HCT116 (cell line): ENCODE data around the gene AOPEP. TPM values are rescaled to one million over a fixed set of nuclear protein-coding genes. Genes with fewer than 3 reads are reported as not detected.

Experiments used
- ATAC-seq: fragments of 200-7000 bp; cut with Tn5 transposase; 2 replicates; pipeline ENCODE4 v1.9.1; 2020; ENCODE audit warnings: mild to moderate bottlenecking, moderate library complexity
- BruUV-seq: library from RNA; stranded (reverse); fragments of 400-500 nt; replicated peaks from 2 replicates; lab custom pipeline; 2021; lab: Mats Ljungman, UMichigan
- CTCF ChIA-PET: fragments of 300-600 bp; sonication (Branson Sonifier 250); formaldehyde crosslinking; loops from one replicate; lab custom pipeline; 2021; ENCODE audit warnings: antibody characterized with exemption; lab: Charles Lee
- POLR2A ChIA-PET: fragments of 300-600, 350-600 bp; sonication (Branson Sonifier 250); formaldehyde crosslinking; loops from one replicate; lab custom pipeline; 2021; ENCODE audit warnings: antibody characterized with exemption; lab: Charles Lee
- RAD21 ChIA-PET, 2 experiments: fragments of 300-600 bp; sonication (Branson Sonifier 250); formaldehyde crosslinking; loops; one replicate each; lab custom pipeline; 2023; ENCODE audit warnings: low total read pairs in 2 of 2; ENCODE audit not compliant: uncharacterized antibody in 2 of 2, unreplicated experiment in 2 of 2, low non-redundant PET in 1 of 2; lab: Charles Lee
- DNase-seq: peaks from one replicate; pipeline ENCODE4 v3.0.0-alpha.2; 2010; ENCODE audit warnings: low read depth, low spot score
- H2AFZ ChIP-seq: fragments of 200-600 bp; shearing (Covaris generic), sonication (generic); 2 replicates; pipeline ENCODE4 v1.6.1; 2017; ENCODE audit warnings: low read depth, mixed run types, mixed read lengths, antibody characterized with exemption, low read length; ENCODE audit not compliant: poor library complexity, severe bottlenecking
- H3K27ac ChIP-seq: 2 replicates; pipeline ENCODE4 v1.5.1; 2012; ENCODE audit warnings: low read depth, low read length
- H3K27me3 ChIP-seq: fragments of 200-600 bp; sonication (generic); 2 replicates; pipeline ENCODE4 v1.6.1; 2016; ENCODE audit warnings: mixed run types, low read length, mixed read lengths; ENCODE audit not compliant: insufficient read depth
- H3K36me3 ChIP-seq, 2 experiments: fragments of 200-500 bp in 1 of 2; fragments of 200-600 bp in 1 of 2; sonication (Bioruptor generic) in 1 of 2; sonication (generic) in 1 of 2; 2 replicates each; pipeline versions ENCODE4 v1.5.1 to v1.6.1; 2014 to 2016; ENCODE audit warnings: low read length in 2 of 2, inconsistent platforms in 1 of 2, mixed read lengths in 1 of 2, mixed run types in 1 of 2; ENCODE audit not compliant: insufficient read depth in 2 of 2, control insufficient read depth in 1 of 2
- H3K4me1 ChIP-seq, 2 experiments: fragments of 200-600 bp in 1 of 2; sonication (generic) in 1 of 2; 2 replicates each; pipeline versions ENCODE4 v1.5.1 to v1.6.1; 2012 to 2017; ENCODE audit warnings: low read length in 2 of 2, inconsistent platforms in 1 of 2, mild to moderate bottlenecking in 1 of 2, mixed read lengths in 1 of 2, mixed run types in 1 of 2, moderate library complexity in 1 of 2; ENCODE audit not compliant: insufficient read depth in 2 of 2, control insufficient read depth in 1 of 2
- H3K4me2 ChIP-seq: fragments of 200-600 bp; sonication (generic); 2 replicates; pipeline ENCODE4 v1.6.1; 2017; ENCODE audit warnings: mixed run types, low read length, mixed read lengths
- H3K4me3 ChIP-seq, 2 experiments: fragments of 200-600 bp in 1 of 2; sonication (generic) in 1 of 2; replicated peaks in 1 of 2; 2 replicates each; pipeline ENCODE4 v1.5.1; 2011 to 2016; ENCODE audit warnings: low read length in 2 of 2, control low read depth in 1 of 2, low read depth in 1 of 2, mild to moderate bottlenecking in 1 of 2, mixed read lengths in 1 of 2, mixed run types in 1 of 2
- H3K79me2 ChIP-seq: fragments of 200-600 bp; sonication (generic); 2 replicates; pipeline ENCODE4 v1.6.1; 2017; ENCODE audit warnings: mild to moderate bottlenecking, mixed run types, low read length, moderate library complexity, mixed read lengths; ENCODE audit not compliant: insufficient read depth
- H3K9ac ChIP-seq: fragments of 200-600 bp; sonication (generic); 2 replicates; pipeline ENCODE4 v1.6.1; 2016; ENCODE audit warnings: low read length, mixed read lengths
- H3K9me2 ChIP-seq: fragments of 200-600 bp; sonication (generic), shearing (Covaris generic); 2 replicates; pipeline ENCODE4 v1.6.1; 2017; ENCODE audit warnings: mixed run types, mild to moderate bottlenecking, moderate library complexity; ENCODE audit not compliant: insufficient read depth
- H3K9me3 ChIP-seq, 2 experiments: fragments of 200-500 bp in 1 of 2; fragments of 200-600 bp in 1 of 2; sonication (Bioruptor generic) in 1 of 2; sonication (generic) in 1 of 2; 2 replicates each; pipeline ENCODE4 v1.6.1; 2014 to 2017; ENCODE audit warnings: low read length in 2 of 2, mixed read lengths in 2 of 2, inconsistent platforms in 1 of 2, low read depth in 1 of 2, mild to moderate bottlenecking in 1 of 2, mixed run types in 1 of 2, moderate library complexity in 1 of 2; ENCODE audit not compliant: control insufficient read depth in 1 of 2, insufficient read depth in 1 of 2
- H4K20me1 ChIP-seq: fragments of 200-600 bp; sonication (generic), shearing (Covaris generic); 2 replicates; pipeline ENCODE4 v1.6.1; 2017; ENCODE audit warnings: mixed run types, mild to moderate bottlenecking, moderate library complexity; ENCODE audit not compliant: insufficient read depth
- CBX3 ChIP-seq: IDR thresholded peaks from 2 replicates; pipeline ENCODE4 v1.6.1; 2012; ENCODE audit warnings: low read depth
- EGR1 ChIP-seq: IDR thresholded peaks from 2 replicates; pipeline ENCODE4 v1.6.1; 2012; ENCODE audit warnings: low read depth
- EZH2 ChIP-seq: fragments of 200-600 bp; sonication (generic); IDR thresholded peaks from 2 replicates; pipeline ENCODE4 v1.6.1; 2017; ENCODE audit warnings: antibody characterized with exemption, mixed run types
- EZH2phosphoT487 ChIP-seq: fragments of 200-600 bp; IDR thresholded peaks from 2 replicates; pipeline ENCODE4 v1.6.1; 2018; ENCODE audit warnings: antibody characterized with exemption, borderline replicate concordance
- JUND ChIP-seq: IDR thresholded peaks from 2 replicates; pipeline ENCODE4 v1.6.1; 2012
- SIN3A ChIP-seq: IDR thresholded peaks from 2 replicates; pipeline ENCODE4 v1.6.1; 2012; ENCODE audit warnings: low read depth
- SRF ChIP-seq: IDR thresholded peaks from 2 replicates; pipeline ENCODE4 v1.6.1; 2012; ENCODE audit warnings: low read depth
- TCF7L2 ChIP-seq: IDR thresholded peaks from 2 replicates; pipeline ENCODE4 v1.7.0; 2011; ENCODE audit warnings: borderline replicate concordance, inconsistent platforms; ENCODE audit not compliant: insufficient read depth, insufficient read length; ENCODE audit errors: extremely low read depth
- intact Hi-C: fragments of 100-400 bp; cut with micrococcal nuclease; formaldehyde crosslinking; loops from 2 replicates; pipeline ENCODE4 v1.10.0; 2022
- total RNA-seq: library from RNA; stranded (reverse); gene quantifications from one replicate; pipeline ENCODE4 v1.2.1, GENCODE V29; 2021; ENCODE audit not compliant: unreplicated experiment
- TF ChIP-seq, protein P1 (sequence below): IDR thresholded peaks from 2 replicates; pipeline ENCODE4 v1.6.1; 2011; ENCODE audit warnings: mild to moderate bottlenecking, low read length, moderate library complexity; ENCODE audit not compliant: insufficient replicate concordance; ENCODE audit errors: extremely low read depth
- TF ChIP-seq, protein P2 (sequence below): IDR thresholded peaks from 2 replicates; pipeline ENCODE4 v1.6.1; 2012
- TF ChIP-seq, protein P3 (sequence below): IDR thresholded peaks from 2 replicates; pipeline ENCODE4 v1.6.1; 2012

The AOPEP gene
- total RNA-seq, 1 experiment from 2014 or later = 15.1 TPM

DNA sequence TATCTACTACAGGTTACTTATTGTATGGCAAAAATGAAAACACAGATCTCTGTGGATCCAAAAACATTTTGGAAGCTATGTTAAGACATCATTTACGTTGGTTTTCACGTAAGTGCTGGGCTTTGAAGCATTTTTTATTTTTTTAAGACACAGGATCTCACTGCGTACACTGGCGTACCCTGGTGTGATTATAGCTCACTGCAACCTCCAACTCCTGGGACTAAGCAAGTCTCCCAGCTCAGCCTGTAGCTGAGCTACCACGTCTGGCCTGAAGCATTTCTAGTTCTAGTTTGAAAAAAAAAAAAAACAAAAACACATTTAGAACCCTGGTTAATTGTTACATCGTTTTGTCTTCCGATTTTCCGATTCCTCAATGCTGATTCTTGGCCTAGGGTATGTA is 131.3 kb downstream of the AOPEP start:
- no peak for DNase-seq
- CTCF ChIA-PET = no interaction called here
- Histone ChIP-seq H3K9ac (no peak overlapping the region), H3K4me1 (peaks cover 13 to 23% of the 10 kb centered on the region in 2 experiments; a peak in 3 of 4 replicates), H3K27me3 (no peaks in the 10 kb centered on the region), H4K20me1 (no peaks in the 10 kb centered on the region)
- no TSS peak for BruUV-seq
- RAD21 ChIA-PET = no interaction called here
- TF ChIP-seq CBX3 (no peak), EZH2phosphoT487 (no peak), EZH2 (no peak), SRF (no peak), JUND (no peak)
- TF ChIP-seq, all 23 proteins: peak for 0
- intact Hi-C loops = no loop called here
- Histone ChIP-seq H3K36me3 (no peaks in the 10 kb centered on the region), H3K4me3 (no peak overlapping the region), H3K9me3 (no peaks in the 10 kb centered on the region), H3K9me2 (no peaks in the 10 kb centered on the region), H3K27ac (no peak overlapping the region), H2AFZ (no peak overlapping the region), H3K79me2 (no peaks in the 10 kb centered on the region), H3K4me2 (no peak overlapping the region)
- ATAC-seq = no peak
- POLR2A ChIA-PET = no interaction called here

DNA sequence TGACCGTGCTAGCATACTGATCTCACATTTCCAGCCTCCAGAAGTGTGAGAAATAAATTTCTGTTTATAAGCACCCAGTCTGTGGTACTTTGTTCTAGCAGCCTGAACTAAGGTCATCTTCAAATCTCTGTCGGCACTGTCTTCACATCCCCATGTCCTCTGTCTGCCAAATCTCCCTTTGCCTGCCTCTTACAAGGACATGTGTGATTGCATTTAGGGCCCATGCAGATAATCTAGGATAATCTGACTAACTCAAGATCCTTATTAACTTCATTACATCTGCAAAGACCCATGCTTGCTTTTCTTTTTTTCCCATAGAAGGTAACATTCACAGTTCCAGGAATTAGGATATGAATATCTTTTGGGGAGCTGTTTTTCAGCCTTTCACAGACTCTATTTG is 132.7 kb downstream of the AOPEP start:
- ChIA-PET POLR2A (no interaction called here), CTCF (no interaction called here), RAD21 (no interaction called here)
- H2AFZ ChIP-seq = no peak overlapping the region
- H3K27ac ChIP-seq = no peak overlapping the region
- no peak for ATAC-seq
- BruUV-seq = no TSS peak
- H3K36me3 ChIP-seq = no peaks in the 10 kb centered on the region
- H3K27me3 ChIP-seq = no peaks in the 10 kb centered on the region
- peaks cover 2 to 11% of the 10 kb centered on the region in 2 experiments; a peak in 3 of 4 replicates for H3K4me1 ChIP-seq
- no peaks in the 10 kb centered on the region for H3K9me2 ChIP-seq
- DNase-seq = no peak
- intact Hi-C loops = no loop called here
- no peaks in the 10 kb centered on the region for H3K9me3 ChIP-seq
- no peaks in the 10 kb centered on the region for H3K79me2 ChIP-seq
- H3K9ac ChIP-seq = no peak overlapping the region
- no peak overlapping the region for H3K4me3 ChIP-seq
- TF ChIP-seq SIN3A (no peak), EGR1 (no peak), TCF7L2 (no peak), SRF (no peak), JUND (no peak), EZH2phosphoT487 (no peak), CBX3 (no peak)
- TF ChIP-seq, protein P1, sequence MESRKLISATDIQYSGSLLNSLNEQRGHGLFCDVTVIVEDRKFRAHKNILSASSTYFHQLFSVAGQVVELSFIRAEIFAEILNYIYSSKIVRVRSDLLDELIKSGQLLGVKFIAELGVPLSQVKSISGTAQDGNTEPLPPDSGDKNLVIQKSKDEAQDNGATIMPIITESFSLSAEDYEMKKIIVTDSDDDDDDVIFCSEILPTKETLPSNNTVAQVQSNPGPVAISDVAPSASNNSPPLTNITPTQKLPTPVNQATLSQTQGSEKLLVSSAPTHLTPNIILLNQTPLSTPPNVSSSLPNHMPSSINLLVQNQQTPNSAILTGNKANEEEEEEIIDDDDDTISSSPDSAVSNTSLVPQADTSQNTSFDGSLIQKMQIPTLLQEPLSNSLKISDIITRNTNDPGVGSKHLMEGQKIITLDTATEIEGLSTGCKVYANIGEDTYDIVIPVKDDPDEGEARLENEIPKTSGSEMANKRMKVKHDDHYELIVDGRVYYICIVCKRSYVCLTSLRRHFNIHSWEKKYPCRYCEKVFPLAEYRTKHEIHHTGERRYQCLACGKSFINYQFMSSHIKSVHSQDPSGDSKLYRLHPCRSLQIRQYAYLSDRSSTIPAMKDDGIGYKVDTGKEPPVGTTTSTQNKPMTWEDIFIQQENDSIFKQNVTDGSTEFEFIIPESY = no peak
- TF ChIP-seq, protein P2, sequence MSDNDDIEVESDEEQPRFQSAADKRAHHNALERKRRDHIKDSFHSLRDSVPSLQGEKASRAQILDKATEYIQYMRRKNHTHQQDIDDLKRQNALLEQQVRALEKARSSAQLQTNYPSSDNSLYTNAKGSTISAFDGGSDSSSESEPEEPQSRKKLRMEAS = no peak
- TF ChIP-seq, protein P3, sequence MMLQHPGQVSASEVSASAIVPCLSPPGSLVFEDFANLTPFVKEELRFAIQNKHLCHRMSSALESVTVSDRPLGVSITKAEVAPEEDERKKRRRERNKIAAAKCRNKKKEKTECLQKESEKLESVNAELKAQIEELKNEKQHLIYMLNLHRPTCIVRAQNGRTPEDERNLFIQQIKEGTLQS = no peak
- no peaks in the 10 kb centered on the region for H4K20me1 ChIP-seq
- no peak overlapping the region for H3K4me2 ChIP-seq
